CD4-positive, alpha-beta T cell treated with Interleukin-12 subunit alpha and Interleukin-12 subunit beta, for 1 hour (primary cell): ENCODE measurements around the gene CYSTM1.

ENCODE experiments used
- DNase-seq: peaks from one replicate; pipeline ENCODE4 v3.0.0-alpha.2; 2020

The CYSTM1 gene

DNA sequence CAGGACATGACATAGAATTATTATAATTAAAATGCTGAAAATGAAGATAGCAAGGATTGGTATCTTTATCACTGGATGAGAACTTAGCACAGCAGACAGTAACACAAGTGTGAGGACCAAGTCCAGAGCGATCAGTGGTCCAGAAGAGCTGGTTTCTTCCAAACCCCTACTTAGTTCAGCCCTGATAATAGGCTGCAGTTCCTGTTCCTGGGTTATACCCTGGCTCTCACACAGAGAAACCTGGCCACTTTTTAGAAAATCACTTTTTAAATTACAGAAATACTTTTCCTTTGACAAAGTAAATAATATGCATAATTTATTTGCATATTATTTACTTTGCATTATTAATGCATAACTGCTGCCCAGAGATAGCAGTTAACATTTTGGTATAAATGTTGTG is 40.3 kb downstream of the CYSTM1 start:
- no peak for DNase-seq

DNA sequence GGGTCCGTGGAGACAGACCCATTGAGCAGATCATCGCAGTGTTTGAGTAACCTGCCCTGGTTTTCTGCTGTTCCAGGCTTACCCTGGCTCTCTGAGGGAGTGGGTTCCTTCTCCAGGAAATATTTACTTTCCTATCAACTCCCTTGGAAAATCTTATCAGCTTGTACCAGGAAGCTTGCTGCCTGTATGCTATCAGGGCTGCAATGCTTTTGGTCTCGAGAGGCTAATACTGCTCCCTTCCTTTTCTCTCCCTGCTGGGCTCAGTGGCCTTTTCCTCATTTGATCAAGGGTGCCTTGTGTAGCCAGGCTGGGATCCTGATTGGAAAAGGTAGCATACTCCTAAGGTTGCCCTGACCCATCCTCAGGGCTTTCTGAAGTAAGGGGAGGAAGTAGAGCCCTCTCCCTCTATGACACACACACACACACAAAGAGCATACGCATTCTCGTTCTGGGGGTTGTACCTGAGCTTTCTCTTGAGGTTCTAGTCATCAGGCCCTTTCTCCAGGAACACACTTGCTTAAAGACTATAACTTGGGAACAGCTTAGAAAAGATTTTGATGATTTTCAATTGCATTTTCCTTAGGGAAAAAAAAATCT is 41.6 kb downstream of the CYSTM1 start:
- DNase-seq, result no peak

GRCh38 chr5:140217299-140218026 is 42.5 kb downstream of the CYSTM1 start:
- no peak for DNase-seq

DNA sequence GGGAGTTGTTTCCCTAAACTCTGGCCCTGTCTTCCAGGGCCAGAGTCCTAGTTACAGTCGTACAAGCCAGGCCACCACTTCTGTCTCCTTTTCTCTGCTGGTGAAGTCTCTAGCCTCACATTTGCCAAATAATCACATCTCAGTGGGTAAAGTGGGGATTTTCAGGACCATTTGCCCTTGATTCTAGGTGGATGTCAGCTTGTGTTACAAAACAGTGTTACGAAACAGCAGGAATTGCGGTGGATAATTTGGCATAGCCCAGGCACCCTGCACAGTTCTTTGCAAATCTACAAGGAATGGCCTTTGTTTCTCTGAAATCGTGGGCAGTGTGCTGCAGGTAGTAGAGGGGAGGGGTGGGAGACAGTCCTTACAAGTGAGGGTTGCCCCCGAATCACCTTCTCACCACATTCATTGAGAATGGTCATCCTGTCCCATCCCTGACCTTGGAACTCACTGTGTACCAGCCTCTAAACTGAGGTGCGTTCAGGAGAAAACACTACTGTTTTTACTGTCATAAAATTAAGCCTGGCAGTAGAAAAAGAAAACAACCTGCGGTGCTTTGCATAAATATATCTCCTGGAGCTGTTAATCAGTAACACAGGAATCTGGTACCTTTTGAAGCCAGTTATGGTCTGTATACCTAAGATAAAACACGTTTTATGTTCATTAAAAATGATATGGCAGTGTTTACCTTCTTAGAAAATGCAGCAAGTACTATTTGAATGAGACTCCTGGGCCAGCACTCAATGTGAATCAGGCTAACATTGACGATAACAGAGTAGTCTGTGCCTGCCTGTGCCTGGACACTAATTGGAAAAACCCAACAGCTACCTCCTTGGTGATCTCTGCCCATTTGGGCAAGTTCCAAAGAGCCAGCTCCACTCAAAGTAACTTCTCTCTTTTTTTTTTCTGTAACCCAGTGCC is 44.3 kb downstream of the CYSTM1 start:
- DNase-seq, result no peak

DNA sequence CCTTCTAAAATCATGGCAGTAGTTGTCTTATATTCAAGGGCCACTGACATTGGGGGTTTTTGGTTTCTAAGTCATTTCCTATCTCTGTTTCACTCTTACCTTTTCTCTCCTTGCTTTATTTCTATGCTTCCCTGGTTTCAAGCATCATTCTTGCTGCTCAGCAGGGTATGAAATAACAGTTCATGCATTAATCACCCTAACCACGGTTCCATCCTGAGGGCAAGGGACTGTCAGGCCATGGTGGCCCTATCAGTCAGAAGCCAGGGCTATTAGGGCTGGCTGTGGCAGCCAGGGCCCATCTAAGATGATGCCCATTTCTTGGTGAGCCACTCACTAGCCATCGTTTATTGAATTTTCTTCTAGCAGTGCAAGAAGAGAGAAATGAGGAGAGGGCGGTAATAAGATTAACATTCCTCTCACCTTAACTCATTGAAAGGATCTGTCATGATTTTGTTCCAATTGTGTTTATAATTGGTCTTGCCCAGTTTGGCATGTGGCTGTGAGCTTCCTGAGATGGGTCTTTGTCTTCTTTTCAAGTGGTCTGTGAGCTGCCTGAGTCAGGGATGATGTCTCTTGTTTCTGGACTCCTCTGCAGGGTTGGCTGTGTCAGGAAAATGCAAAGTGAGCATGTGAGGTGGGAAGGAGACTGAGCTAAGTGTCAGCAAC is 45.2 kb downstream of the CYSTM1 start:
- DNase-seq, result no peak

DNA sequence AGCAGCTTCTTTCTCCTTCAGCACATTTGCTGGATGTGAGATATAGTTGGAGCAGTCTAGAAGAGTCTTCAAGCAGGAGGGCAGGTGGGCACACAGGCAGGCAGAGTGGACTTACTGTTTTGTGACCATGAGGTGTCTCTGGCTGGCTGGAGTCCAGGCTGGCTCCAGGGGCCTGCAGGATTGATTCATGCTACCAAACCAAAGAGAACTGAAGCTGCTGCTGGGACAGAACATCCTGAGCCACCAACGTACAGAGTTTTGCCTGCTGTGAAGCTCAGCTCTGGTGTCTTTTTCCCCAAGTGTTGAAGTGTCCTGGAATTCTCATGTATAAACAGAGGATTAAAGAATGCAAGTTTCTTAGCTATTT is 45.7 kb downstream of the CYSTM1 start:
- no peak for DNase-seq

- DNase-seq, result no peak
Observed at GRCh38 chr5:140221697-140222223, 46.8 kb downstream of the CYSTM1 start.

DNA sequence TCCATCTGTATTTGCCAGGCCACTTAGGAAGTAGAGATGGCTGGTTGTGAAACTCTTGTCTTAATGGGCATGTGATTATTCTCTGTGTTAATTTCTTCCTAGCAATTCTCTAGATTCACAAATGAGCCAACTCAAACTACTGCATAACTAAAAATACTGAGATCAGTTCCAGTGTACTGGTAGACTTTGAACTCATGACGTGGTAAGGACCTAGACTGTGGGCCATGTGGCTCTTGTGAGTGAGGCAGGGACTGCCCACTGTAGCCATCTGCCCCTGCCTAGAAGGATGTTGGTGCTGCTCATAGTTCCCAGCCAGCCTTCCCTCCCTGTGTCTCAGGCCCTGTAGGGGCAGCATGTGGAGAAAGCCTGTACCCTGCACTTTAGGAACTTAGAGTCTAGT is 47.4 kb downstream of the CYSTM1 start:
- DNase-seq, result no peak

- no peak for DNase-seq
Observed at GRCh38 chr5:140223567-140223966, 48.6 kb downstream of the CYSTM1 start.

GRCh38 chr5:140224658-140225057 is 49.7 kb downstream of the CYSTM1 start:
- DNase-seq, result no peak

DNA sequence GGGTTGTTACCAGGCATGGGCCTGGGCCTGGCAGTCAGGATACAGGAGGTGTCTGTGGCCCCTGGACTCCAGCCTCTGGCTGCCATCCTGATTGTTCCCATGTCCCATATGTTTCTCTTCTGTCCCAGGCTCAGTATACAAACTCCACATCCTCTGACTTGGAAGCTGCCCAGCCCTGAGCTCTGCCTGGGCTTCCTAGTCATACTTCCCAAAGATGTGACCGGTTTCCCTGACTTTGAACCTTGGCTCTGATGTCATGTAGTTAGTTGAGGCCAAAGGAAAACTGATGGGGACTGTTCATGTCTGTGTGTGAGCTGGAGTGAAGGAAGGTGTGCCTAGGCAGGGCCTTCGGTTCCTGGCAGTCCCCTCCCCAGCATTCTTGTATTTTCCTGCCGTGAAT is 50.4 kb downstream of the CYSTM1 start:
- DNase-seq, result no peak

GRCh38 chr5:140227046-140227445 is 52.1 kb downstream of the CYSTM1 start:
- no peak for DNase-seq

- DNase-seq, result no peak
Observed at GRCh38 chr5:140228364-140228837, 53.4 kb downstream of the CYSTM1 start.

DNA sequence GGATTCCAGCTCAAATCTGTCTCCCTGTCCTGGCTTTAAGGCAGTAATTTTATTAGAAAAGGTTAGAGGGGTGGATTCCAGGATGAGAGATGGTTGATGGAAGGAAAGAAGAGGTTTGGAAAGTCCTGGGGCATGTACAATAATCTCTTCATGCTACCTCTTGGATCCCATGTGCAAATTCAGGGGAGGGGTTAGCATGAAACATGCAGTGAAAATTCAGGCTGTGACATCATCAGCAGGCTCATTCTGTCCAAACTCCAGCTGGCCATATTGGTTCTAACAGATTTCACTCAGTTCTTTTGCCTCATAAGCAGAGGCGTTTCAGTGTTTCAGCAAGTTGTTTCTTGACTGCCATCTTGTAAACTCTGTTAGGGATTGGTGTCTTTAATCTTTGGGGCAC is 55.4 kb downstream of the CYSTM1 start:
- no peak for DNase-seq

DNA sequence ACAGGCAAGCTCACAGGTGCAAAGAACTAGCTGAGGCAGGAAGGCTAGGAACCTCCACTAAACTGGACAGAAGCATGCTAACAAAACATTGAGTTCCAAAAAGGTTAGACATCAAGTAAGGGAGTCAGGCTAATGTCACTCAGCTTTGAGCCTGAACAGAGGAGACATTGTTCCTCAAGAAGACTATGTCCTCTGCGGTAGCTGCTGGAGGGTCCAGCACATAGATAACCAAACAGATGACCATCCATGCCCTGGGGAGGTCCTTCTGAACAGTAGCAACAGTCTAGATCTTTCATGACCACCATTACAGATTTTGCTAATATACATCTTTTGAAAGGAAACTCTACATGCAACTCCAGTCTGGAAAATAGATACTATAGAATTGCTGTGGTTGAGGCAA is 57.7 kb downstream of the CYSTM1 start:
- DNase-seq, result no peak

GRCh38 chr5:140234377-140234989 is 59.5 kb downstream of the CYSTM1 start:
- no peak for DNase-seq

GRCh38 chr5:140235791-140236551 is 61.0 kb downstream of the CYSTM1 start:
- DNase-seq, result no peak

GRCh38 chr5:140236891-140237598 is 62.1 kb downstream of the CYSTM1 start:
- no peak for DNase-seq

DNA sequence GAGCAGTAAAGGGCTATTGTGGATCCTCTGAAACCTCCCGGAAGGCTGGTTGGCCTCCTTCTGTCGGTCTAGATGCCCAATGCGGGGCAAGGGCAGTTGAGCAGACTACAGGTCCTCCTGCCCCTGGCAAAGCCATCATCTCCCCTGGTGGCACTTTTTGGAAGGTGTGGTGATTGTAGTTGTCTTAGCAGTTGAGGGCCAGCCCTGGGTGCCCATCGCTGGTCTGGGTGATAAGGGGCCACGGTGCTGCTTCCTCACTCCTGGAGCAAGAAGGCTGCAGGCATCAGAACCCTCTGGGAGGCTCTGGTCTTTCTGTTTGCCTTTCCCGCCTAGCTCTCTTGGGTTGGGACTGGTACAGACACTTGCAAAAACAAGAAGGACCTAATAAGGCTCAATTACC is 63.8 kb downstream of the CYSTM1 start:
- no peak for DNase-seq

DNA sequence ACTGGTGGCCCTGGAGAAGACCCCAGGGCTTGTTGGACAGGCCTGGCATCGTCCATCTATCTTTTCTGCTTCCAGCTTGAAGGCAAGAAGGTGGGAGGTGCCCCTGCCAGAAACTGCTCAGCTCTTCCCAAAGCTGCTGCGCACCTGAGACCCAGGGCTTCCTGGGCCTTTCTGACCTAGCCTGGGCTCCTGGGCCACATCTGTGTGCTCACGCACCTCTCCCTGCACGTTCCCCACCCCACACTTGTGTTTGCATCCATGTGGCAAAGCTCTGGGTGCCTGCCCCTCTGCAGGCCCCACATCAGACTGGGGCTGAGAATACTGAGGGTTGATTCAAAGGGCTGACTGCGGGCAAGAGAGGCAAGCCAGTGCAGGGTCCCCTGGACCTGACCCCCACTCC is 64.5 kb downstream of the CYSTM1 start:
- no peak for DNase-seq
